Activated naive CD4-positive, alpha-beta T cell treated with anti-CD3 and anti-CD28 coated beads, Interleukin-2, amount 50 U/mL, for 72 hours (primary cell): ENCODE results near the gene SLC22A13. TPM values are rescaled to one million over a fixed set of nuclear protein-coding genes. Genes with fewer than 3 reads are reported as not detected.
"Not testable (repeated sequence)": the region's sequence is repeated elsewhere in the genome, so short reads cannot be mapped to it uniquely, and the experiment has no call there.

Source experiments
- ATAC-seq, 2 donors: fragments of 150-1000 bp; cut with Tn5 transposase; 2 replicates each; pipeline ENCODE4 v1.10.0; 2021; ENCODE audit warnings: mild to moderate bottlenecking in 2 of 2, moderate library complexity in 2 of 2
- DNase-seq, 2 donors: peaks; one replicate each; pipeline ENCODE4 v3.0.0; 2021 to 2022; ENCODE audit warnings: low spot score in 2 of 2
- H3K27ac Mint-ChIP-seq, 2 donors: one replicate each; pipeline ENCODE4 v1.8.0; 2022; ENCODE audit warnings: mild to moderate bottlenecking in 2 of 2, mixed read lengths in 2 of 2
- H3K36me3 Mint-ChIP-seq, 2 donors: one replicate each; pipeline ENCODE4 v1.8.0; 2022; ENCODE audit warnings: mixed read lengths in 2 of 2
- H3K9me3 Mint-ChIP-seq, 2 donors: one replicate each; pipeline ENCODE4 v1.8.0; 2022; ENCODE audit warnings: mixed read lengths in 2 of 2
- total RNA-seq, 2 donors: library from RNA; stranded (reverse); gene quantifications; one replicate each; pipeline ENCODE4 v1.2.3, GENCODE V29; 2022

Gene SLC22A13
- total RNA-seq, 2 donors from 2014 or later, result 0.11 to 1.1 TPM

GRCh38 chr3:38314112-38314763 is 48.6 kb downstream of the SLC22A13 start:
- DNase-seq (no peak), ATAC-seq (no peak)
- no peaks in the 10 kb centered on the region for H3K9me3 Mint-ChIP-seq
- H3K36me3 Mint-ChIP-seq, result no peaks in the 10 kb centered on the region
- H3K27ac Mint-ChIP-seq, result no peak overlapping the region

GRCh38 chr3:38314764-38315487 is 49.3 kb downstream of the SLC22A13 start:
- Mint-ChIP-seq H3K27ac (no peak overlapping the region), H3K36me3 (no peaks in the 10 kb centered on the region), H3K9me3 (no peaks in the 10 kb centered on the region)
- ATAC-seq, result no peak
- no peak for DNase-seq

GRCh38 chr3:38315488-38316230 is 50.0 kb downstream of the SLC22A13 start:
- H3K36me3 Mint-ChIP-seq, result no peaks in the 10 kb centered on the region
- H3K27ac Mint-ChIP-seq, result no peak overlapping the region
- ATAC-seq (no peak), DNase-seq (no peak)
- H3K9me3 Mint-ChIP-seq, result no peaks in the 10 kb centered on the region

GRCh38 chr3:38316356-38317191 is 51.0 kb downstream of the SLC22A13 start:
- DNase-seq (no peak), ATAC-seq (no peak)
- Mint-ChIP-seq H3K9me3 (no peaks in the 10 kb centered on the region), H3K27ac (no peak overlapping the region), H3K36me3 (no peaks in the 10 kb centered on the region)

GRCh38 chr3:38317192-38317759 is 51.7 kb downstream of the SLC22A13 start:
- Mint-ChIP-seq H3K27ac (no peak overlapping the region), H3K9me3 (no peaks in the 10 kb centered on the region), H3K36me3 (no peaks in the 10 kb centered on the region)
- ATAC-seq (no peak), DNase-seq (no peak)

GRCh38 chr3:38318766-38319671 is 53.4 kb downstream of the SLC22A13 start:
- no peaks in the 10 kb centered on the region for H3K36me3 Mint-ChIP-seq
- H3K27ac Mint-ChIP-seq, result no peak overlapping the region
- no peak for DNase-seq
- H3K9me3 Mint-ChIP-seq, result no peaks in the 10 kb centered on the region
- ATAC-seq, result no peak

- not testable (repeated sequence) for ATAC-seq, H3K27ac Mint-ChIP-seq, H3K9me3 Mint-ChIP-seq, DNase-seq, H3K36me3 Mint-ChIP-seq
Measured at GRCh38 chr3:38320638-38321037, 55.0 kb downstream of the SLC22A13 start.

- Mint-ChIP-seq H3K9me3 (no peaks in the 10 kb centered on the region), H3K27ac (no peak overlapping the region), H3K36me3 (no peaks in the 10 kb centered on the region)
- no peak for DNase-seq
- no peak for ATAC-seq
Measured at GRCh38 chr3:38323060-38323459, 57.4 kb downstream of the SLC22A13 start.

GRCh38 chr3:38325256-38325655 is 59.6 kb downstream of the SLC22A13 start:
- ATAC-seq, result no peak
- no peak overlapping the region for H3K27ac Mint-ChIP-seq
- H3K36me3 Mint-ChIP-seq, result no peaks in the 10 kb centered on the region
- DNase-seq, result no peak
- no peaks in the 10 kb centered on the region for H3K9me3 Mint-ChIP-seq

GRCh38 chr3:38327335-38328009 is 61.9 kb downstream of the SLC22A13 start:
- DNase-seq (no peak), ATAC-seq (peak; percentile 76 to 88)
- no peaks in the 10 kb centered on the region for H3K9me3 Mint-ChIP-seq
- H3K36me3 Mint-ChIP-seq, result no peaks in the 10 kb centered on the region
- peak overlapping the region in 1 of 2 donors; percentile 61 for H3K27ac Mint-ChIP-seq

Other genes with a start within 250 kb of the SLC22A13 start
- 10 to 100 TPM; 10.0 to 18.5 TPM for gene PLCD1, start 236.2 kb upstream of the SLC22A13 start, total RNA-seq
- gene DLEC1, start 226.6 kb upstream of the SLC22A13 start, total RNA-seq, result 1 to 10 TPM in 1 of 2 donors, under 1 TPM in 1; 0.18 to 1.9 TPM
- gene ACAA1, start 128.7 kb upstream of the SLC22A13 start, total RNA-seq, result 10 to 100 TPM; 73.9 to 83.9 TPM
- gene MYD88, start 127.2 kb upstream of the SLC22A13 start, total RNA-seq, result 10 to 100 TPM; 23.5 to 41.2 TPM
- gene OXSR1, start 100.3 kb upstream of the SLC22A13 start, total RNA-seq, result 10 to 100 TPM; 46.8 to 58.3 TPM
- not detected for gene SLC22A14, start 16.5 kb downstream of the SLC22A13 start, total RNA-seq
- 1 to 10 TPM; 2.3 to 9.8 TPM for gene XYLB, start 81.0 kb downstream of the SLC22A13 start, total RNA-seq
- gene ACVR2B, start 188.1 kb downstream of the SLC22A13 start, total RNA-seq, result 1 to 10 TPM; 7.9 to 8.4 TPM
- gene EXOG, start 230.5 kb downstream of the SLC22A13 start, total RNA-seq, result 10 to 100 TPM; 22.0 to 22.8 TPM